Fibroblast of lung (primary cell): Measurements from ENCODE around the gene TAC3. TPM values are rescaled to one million over a fixed set of nuclear protein-coding genes. Genes with fewer than 3 reads are reported as not detected.

Source experiments
- DNase-seq, 2 donors: peaks; one replicate each; pipeline versions ENCODE4 v3.0.0 to v3.0.0-alpha.2; 2010; ENCODE audit warnings: low read depth in 2 of 2
- H2AFZ ChIP-seq: 2 replicates; pipeline ENCODE4 v1.5.1; 2012; ENCODE audit warnings: low read length, control low read depth, inconsistent platforms
- H3K27ac ChIP-seq: 2 replicates; pipeline ENCODE4 v1.5.1; 2011; ENCODE audit warnings: low read length, control low read depth; ENCODE audit not compliant: insufficient read depth
- H3K27me3 ChIP-seq: 2 replicates; pipeline ENCODE4 v1.5.1; 2011; ENCODE audit warnings: mild to moderate bottlenecking, low read length; ENCODE audit not compliant: control insufficient read depth, insufficient read depth
- H3K36me3 ChIP-seq: 2 replicates; pipeline ENCODE4 v1.5.1; 2011; ENCODE audit warnings: low read length; ENCODE audit not compliant: control insufficient read depth, insufficient read depth
- H3K4me1 ChIP-seq: 2 replicates; pipeline ENCODE4 v1.5.1; 2011; ENCODE audit warnings: low read length; ENCODE audit not compliant: control insufficient read depth, insufficient read depth; ENCODE audit errors: extremely low read depth
- H3K4me2 ChIP-seq: 2 replicates; pipeline ENCODE4 v1.5.1; 2011; ENCODE audit warnings: low read length, control low read depth; ENCODE audit not compliant: insufficient read depth; ENCODE audit errors: extremely low read depth
- H3K4me3 ChIP-seq, 4 experiments: fragments of 200-600 bp in 1 of 4; sonication (generic) in 1 of 4; replicated peaks in 1 of 4; 2 replicates each; pipeline ENCODE4 v1.5.1; 2011 to 2016; ENCODE audit warnings: low read length in 4 of 4, low read depth in 3 of 4, mild to moderate bottlenecking in 3 of 4, control low read depth in 2 of 4, inconsistent platforms in 1 of 4, mixed read lengths in 1 of 4; ENCODE audit not compliant: insufficient read depth in 1 of 4; ENCODE audit errors: control extremely low read depth in 1 of 4
- H3K79me2 ChIP-seq: 2 replicates; pipeline ENCODE4 v1.5.1; 2012; ENCODE audit warnings: mild to moderate bottlenecking, low read length, inconsistent platforms; ENCODE audit not compliant: control insufficient read depth, insufficient read depth
- H3K9ac ChIP-seq: 2 replicates; pipeline ENCODE4 v1.5.1; 2011; ENCODE audit warnings: mild to moderate bottlenecking, low read length, control low read depth; ENCODE audit not compliant: insufficient read depth
- H3K9me3 ChIP-seq: 2 replicates; pipeline ENCODE4 v1.5.1; 2012; ENCODE audit warnings: low read depth, low read length; ENCODE audit not compliant: control insufficient read depth, insufficient read depth
- H4K20me1 ChIP-seq: 2 replicates; pipeline ENCODE4 v1.5.1; 2011; ENCODE audit warnings: low read length; ENCODE audit not compliant: control insufficient read depth, insufficient read depth; ENCODE audit errors: extremely low read depth
- CTCF ChIP-seq, 2 donors: IDR thresholded peaks in 1 of 2; conservative IDR thresholded peaks in 1 of 2; 1 replicate in 1 of 2; 2 replicates in 1 of 2; pipeline ENCODE4 v1.5.1; 2011 to 2012; ENCODE audit warnings: low read length in 2 of 2, control low read depth in 1 of 2, inconsistent platforms in 1 of 2, low read depth in 1 of 2, mild to moderate bottlenecking in 1 of 2
- EZH2 ChIP-seq: IDR thresholded peaks from 2 replicates; pipeline ENCODE4 v1.5.1; 2012; ENCODE audit warnings: low read length, control low read depth, mild to moderate bottlenecking; ENCODE audit errors: missing control alignments
- polyA plus RNA-seq, 2 donors: library from polyadenylated mRNA; depleted of rRNA in 1 of 2; stranded (reverse) in 1 of 2; unstranded in 1 of 2; fragments of >200 nt; gene quantifications; 2 replicates each; pipeline ENCODE4 v1.2.1, GENCODE V29; 2011 to 2012; ENCODE audit warnings: missing spikeins in 1 of 2
- total RNA-seq: library from RNA; depleted of rRNA; stranded (reverse); fragments of >200 nt; gene quantifications from 2 replicates; pipeline ENCODE4 v1.2.1, GENCODE V29; 2014

The TAC3 gene
- total and polyA plus RNA-seq, 2 donors (not counting 1 experiment from before 2014, with no cell fraction given), result 0.17 to 0.36 TPM

- Histone ChIP-seq H2AFZ (no peak overlapping the region), H3K9ac (no peak overlapping the region), H3K27ac (no peak overlapping the region), H3K79me2 (peaks cover 7% of the 10 kb centered on the region), H3K4me1 (peaks cover 4% of the 10 kb centered on the region), H3K27me3 (no peaks in the 10 kb centered on the region), H3K36me3 (peaks cover 15% of the 10 kb centered on the region), H4K20me1 (no peaks in the 10 kb centered on the region), H3K9me3 (no peaks in the 10 kb centered on the region), H3K4me3 (no peak overlapping the region), H3K4me2 (no peak overlapping the region)
- no peak for DNase-seq
- TF ChIP-seq CTCF (conservative IDR thresholded peaks at IDR 0.05 in 1 of 2, IDR thresholded peaks at IDR 0.05 in 1 of 2; ENCODE audit: low read depth in 1 of 2, low read length in 2 of 2), result no peak
- TF ChIP-seq EZH2, result no peak
These were observed 16.9 kb downstream of the TAC3 start for GRCh38 chr12:56999456-56999855.

DNA sequence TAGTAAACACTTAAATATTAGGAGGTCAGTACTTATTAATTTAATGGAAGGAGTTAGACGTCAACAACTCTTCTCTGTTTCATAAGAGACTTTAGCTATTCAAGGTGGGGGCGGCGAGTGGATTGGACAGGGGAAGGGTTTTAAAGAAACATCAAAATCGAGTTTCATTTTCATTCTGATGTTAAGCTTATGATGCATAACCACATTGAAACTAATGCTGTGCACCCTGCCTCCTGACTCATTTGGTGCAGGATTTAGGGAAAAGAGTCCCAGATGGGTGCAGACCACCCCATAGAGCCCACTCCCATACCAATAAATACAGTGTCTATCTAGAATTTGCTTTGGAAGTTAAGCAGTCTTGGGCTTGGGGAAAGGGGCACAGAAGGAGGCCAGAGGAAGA is 17.3 kb downstream of the TAC3 start:
- Histone ChIP-seq H3K9me3 (no peaks in the 10 kb centered on the region), H3K36me3 (peaks cover 11% of the 10 kb centered on the region), H3K9ac (no peak overlapping the region), H3K27ac (no peak overlapping the region), H4K20me1 (no peaks in the 10 kb centered on the region), H3K4me3 (no peak overlapping the region), H3K27me3 (no peaks in the 10 kb centered on the region), H2AFZ (no peak overlapping the region), H3K79me2 (peaks cover 3% of the 10 kb centered on the region), H3K4me2 (no peak overlapping the region), H3K4me1 (peaks cover 4% of the 10 kb centered on the region)
- DNase-seq, result no peak
- no peak for TF ChIP-seq CTCF (conservative IDR thresholded peaks at IDR 0.05 in 1 of 2, IDR thresholded peaks at IDR 0.05 in 1 of 2; ENCODE audit: low read depth in 1 of 2, low read length in 2 of 2)
- TF ChIP-seq EZH2, result no peak

DNA sequence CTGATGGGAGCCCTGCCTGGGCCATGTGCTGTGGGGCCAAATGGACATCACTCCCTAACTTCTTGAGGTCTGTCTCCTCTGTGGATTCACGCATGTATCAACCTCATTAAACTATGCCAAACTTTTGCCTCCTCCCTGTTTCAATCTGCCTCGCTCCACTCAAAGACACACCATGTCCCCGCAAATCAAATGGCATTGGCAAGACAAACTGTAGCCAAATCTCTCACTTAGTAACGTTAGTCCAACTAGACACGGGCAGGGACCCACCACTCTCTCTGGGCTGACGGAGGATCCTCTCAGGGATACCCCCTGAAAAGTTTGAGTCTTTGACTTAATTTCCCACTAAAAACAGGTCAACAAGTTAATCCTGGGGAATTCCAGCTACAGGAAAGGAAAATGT is 18.0 kb downstream of the TAC3 start:
- peaks cover 4% of the 10 kb centered on the region for H3K4me1 ChIP-seq
- no peak overlapping the region for H3K27ac ChIP-seq
- H3K27me3 ChIP-seq, result no peaks in the 10 kb centered on the region
- H4K20me1 ChIP-seq, result no peaks in the 10 kb centered on the region
- TF ChIP-seq CTCF (conservative IDR thresholded peaks at IDR 0.05 in 1 of 2, IDR thresholded peaks at IDR 0.05 in 1 of 2; ENCODE audit: low read depth in 1 of 2, low read length in 2 of 2) (no peak), EZH2 (no peak)
- H3K4me2 ChIP-seq, result no peak overlapping the region
- H2AFZ ChIP-seq, result no peak overlapping the region
- no peaks in the 10 kb centered on the region for H3K9me3 ChIP-seq
- H3K36me3 ChIP-seq, result peaks cover 6% of the 10 kb centered on the region
- no peak overlapping the region for H3K9ac ChIP-seq
- DNase-seq, result no peak
- peaks cover 1% of the 10 kb centered on the region for H3K79me2 ChIP-seq
- H3K4me3 ChIP-seq, result no peak overlapping the region
